Hematopoietic multipotent progenitor cell (in vitro differentiated cells): ENCODE results near the gene FAM216A. TPM values are rescaled to one million over a fixed set of nuclear protein-coding genes. Genes with fewer than 3 reads are reported as not detected.
A peak's percentile ranks its signal among the peaks of the same experiment; 100 is the strongest.
"Not testable (repeated sequence)": the region's sequence is repeated elsewhere in the genome, so short reads cannot be mapped to it uniquely, and the experiment has no call there.

ENCODE experiments used
- DNase-seq, 3 donors: peaks; one replicate each; pipeline ENCODE4 v3.0.0-alpha.2; 2011 to 2015; ENCODE audit warnings: low read depth in 2 of 3, low spot score in 2 of 3
- total RNA-seq: library from RNA; depleted of rRNA; stranded (reverse); fragments of >200 nt; gene quantifications from one replicate; pipeline ENCODE4 v1.2.3, GENCODE V29; 2012

The FAM216A gene, protein sequence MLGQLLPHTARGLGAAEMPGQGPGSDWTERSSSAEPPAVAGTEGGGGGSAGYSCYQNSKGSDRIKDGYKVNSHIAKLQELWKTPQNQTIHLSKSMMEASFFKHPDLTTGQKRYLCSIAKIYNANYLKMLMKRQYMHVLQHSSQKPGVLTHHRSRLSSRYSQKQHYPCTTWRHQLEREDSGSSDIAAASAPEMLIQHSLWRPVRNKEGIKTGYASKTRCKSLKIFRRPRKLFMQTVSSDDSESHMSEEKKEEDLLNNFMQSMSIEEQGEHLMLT
- 39.9 TPM for total RNA-seq

DNA sequence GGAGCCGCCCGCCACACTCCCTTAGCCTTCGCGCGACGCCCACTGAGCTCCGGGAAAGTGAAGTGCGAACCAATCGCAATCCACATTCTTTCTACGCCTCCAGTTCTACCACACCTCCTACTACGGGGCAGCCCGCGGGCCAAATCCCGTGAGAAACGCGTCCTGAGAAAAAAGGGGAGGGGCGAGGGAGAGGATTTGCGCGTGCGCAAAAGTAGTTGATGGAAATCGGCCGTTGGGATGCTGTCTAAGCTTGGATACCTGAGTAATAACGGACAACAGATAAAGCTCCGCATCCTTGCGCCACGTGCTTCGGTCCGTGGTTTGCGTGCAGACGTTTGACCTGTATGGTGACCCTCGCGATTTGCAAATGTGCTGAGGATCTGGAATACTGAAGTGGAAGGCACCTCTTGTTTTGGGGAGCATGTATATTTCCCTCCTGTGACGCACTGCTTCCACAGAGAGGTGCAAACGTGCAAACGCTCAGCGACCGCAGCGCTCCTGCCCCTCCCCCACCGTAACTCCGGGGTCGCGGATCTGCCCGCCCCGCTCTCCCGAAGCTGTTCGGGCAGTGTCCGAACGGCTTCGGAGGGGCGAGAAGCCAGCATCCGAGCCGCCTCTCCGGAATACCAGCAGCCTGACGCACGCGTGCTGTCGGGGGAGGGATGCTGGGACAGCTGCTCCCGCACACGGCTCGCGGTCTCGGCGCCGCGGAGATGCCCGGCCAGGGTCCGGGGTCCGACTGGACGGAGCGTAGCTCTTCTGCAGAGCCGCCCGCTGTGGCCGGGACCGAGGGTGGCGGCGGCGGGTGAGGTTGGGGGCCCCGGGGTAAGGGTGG, at the start of gene FAM216A, which contains the start of gene GPN3:
Gene FAM216A (plus strand): TSS at position 632 of the 835 bp plus-strand sequence. CDS start 31 bp downstream, at position 663.
Gene GPN3 (minus strand): TSS at position 44 of the 835 bp plus-strand sequence. CDS start 54 bp downstream, outside the sequence.
- DNase-seq = peak; percentile 85 to 99 (median 98)

DNA sequence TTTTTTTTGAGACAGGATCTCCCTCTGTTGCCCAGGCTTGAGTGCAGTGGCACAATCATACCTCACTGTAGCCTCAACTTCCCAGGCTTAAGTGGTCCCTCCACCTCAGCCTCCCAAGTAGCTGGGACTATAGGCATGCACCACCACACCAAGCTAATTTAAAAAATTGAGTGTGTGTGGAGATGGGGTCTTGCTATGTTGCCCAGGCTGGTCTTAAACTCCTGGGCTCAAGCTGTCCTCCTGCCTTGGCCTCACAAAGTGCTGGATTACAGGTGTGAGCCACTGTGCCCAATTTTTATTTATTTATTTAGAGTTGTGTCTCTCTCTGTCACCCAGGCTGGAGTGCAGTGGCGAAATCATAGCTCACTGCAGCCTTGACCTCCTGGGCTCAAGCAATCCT, 48.0 kb upstream of the FAM216A start:
- not testable (repeated sequence) for DNase-seq

DNA sequence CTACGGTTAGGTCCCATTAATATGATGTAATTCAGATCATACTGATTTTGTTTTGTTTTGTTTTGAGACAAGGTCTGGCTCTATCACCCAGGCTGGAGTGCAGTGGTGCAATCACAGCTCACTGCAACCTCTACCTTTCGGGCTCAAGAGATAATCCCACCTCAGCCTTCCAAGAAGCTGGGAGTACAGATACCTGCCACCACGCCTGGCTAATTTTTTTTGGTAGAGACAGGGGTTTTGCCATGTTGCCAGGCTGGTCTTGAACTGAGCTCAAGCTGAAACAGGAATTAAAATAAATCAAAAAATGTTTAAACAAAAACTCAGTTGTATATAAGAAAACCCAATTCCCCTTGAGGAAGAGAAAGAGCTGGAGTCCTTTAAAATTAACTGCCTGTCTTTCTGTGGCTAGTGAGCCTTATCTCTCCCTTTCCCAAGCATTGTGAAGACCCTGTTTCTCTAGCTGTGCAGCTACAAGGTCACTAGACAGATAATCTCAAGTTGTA, 47.4 kb upstream of the FAM216A start:
- DNase-seq = no peak

DNA sequence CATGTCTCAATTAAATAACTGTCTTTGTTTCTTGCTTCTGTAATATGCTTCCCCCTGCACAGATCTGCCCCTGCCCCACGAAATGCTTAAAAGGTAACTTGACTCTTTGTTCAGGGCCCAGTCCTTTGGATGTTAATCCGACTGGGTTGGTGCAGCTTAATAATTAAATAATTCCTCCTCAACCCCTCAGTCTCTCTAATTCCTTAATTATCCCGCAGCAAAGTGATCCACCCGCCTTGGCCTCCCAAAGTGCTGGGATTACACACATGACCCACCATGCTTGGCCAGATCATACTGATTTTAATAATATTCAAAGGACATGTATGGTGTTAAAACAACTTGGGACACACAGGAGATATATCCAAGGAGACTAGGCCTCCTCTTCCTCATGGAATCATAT, 46.9 kb upstream of the FAM216A start:
- DNase-seq = no peak

DNA sequence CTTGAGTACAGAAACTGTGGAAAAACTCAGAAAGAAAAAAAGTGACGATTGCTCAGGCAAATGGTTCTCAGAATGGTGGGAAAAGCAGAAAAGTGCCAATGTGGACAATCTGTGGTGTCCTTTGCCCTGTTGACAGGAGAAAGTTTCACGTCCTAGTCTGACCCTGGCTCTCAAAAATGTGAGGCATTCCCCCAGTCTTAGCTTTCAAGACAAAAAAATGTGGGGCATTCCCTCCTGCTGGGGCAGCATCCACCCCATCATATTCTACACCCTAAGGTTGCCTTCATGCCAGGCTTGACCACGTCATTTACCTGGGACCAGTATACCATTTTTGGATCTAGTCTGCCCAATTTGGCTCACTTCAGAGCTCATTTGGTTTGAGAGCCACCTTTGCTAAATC, 44.4 kb upstream of the FAM216A start:
- DNase-seq = no peak

DNA sequence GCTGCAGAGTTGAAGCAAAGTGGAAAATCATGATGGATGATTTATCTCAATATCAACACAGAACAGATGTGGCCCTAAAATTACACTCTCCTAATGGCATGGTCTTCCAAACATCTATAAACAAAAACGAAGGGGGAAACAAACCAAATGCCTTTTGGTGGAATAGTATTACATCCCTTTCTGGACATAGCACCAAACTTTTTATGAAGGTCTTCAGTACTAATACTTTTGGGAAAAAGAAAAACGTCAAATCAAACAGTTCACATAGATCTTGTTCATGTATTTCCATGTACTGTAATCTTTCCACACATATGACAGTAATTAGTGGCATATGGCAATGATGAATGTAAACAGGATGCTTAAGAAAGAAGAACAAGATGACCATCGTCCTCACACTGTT, 42.2 kb upstream of the FAM216A start:
- no peak for DNase-seq

DNA sequence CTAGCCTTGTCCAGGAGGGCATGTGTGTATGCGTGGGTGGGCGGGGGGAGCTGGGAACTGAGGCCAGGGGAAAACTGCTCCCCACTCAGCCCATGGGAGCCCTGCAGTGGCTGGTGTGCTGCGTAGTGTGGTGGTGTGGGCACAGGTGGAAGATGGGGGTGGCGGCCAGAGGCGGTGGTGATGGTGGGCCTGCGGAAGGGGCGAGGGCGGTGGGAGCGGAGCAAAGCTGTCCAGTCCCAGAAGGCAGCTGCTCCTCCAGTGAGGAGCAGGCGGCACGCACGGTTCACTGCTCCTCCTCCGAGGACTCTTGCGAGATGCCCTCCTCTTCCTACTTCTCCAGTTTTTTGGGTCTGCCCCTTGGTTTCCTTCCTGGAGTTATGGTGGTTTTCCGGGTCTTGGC, 39.0 kb upstream of the FAM216A start:
- not testable (repeated sequence) for DNase-seq

DNA sequence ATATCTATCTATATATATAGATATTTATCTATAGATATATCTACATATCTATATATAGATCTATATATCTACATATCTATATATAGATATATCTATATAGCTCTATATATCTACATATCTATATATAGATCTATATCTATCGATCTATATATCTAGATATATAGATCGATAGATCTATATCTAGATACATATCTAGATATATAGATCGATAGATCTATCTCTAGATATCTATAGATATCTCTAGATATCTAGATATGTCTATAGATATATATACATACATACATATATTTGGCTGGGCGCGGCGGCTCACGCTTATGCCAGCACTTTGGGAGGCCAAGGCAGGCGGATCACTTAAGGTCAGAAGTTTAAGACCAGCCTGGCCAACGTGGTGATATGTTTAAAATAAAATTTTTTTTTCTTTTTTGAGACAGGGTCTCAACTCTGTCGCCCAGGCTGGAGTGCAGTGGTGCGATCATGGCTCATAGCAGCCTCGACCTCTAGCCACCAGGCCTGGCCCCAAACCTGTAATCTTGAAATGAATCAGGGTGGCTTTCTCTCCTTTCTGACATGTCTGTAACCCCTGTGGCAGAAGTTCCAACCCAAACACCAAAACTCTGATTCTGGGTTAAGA, 36.6 kb upstream of the FAM216A start:
- no peak for DNase-seq

DNA sequence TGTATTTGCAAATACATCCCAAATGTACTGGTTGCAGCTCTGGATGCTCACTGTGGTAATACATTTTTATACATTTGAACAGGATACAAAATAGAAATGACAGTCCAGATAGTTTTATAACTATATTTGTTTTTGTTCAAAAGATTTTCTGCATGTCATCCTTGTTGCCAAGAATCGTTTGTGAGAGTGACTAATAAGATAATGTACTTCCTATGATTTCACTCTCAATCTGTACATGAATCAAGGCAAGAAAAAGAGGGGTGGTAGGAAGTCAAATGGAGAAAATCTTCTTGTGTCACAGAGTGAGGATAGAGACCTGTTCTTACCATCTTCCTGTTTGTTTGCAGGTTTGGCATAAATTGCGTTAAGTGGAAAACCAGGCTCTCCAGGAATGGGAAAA, 32.4 kb upstream of the FAM216A start:
- DNase-seq = no peak

DNA sequence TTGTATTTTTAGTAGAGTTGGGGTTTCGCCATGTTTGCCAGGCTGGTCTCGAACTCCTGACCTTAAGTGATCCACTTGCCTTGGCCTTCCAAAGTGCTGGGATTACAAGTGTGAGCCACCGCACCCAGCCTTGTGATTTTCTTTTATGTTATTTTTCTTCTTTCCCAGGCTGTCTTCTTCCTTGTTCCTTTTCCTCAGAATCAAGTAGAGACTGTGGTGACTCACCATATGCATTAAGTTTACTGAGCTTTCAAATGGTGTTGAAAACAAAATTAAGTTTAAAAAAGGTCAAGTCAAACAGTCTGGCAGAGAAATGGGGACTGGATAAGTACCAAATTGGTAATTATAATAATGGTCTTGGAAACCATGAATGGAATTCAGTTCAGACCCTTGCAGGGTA, 24.2 kb upstream of the FAM216A start:
- DNase-seq = no peak

DNA sequence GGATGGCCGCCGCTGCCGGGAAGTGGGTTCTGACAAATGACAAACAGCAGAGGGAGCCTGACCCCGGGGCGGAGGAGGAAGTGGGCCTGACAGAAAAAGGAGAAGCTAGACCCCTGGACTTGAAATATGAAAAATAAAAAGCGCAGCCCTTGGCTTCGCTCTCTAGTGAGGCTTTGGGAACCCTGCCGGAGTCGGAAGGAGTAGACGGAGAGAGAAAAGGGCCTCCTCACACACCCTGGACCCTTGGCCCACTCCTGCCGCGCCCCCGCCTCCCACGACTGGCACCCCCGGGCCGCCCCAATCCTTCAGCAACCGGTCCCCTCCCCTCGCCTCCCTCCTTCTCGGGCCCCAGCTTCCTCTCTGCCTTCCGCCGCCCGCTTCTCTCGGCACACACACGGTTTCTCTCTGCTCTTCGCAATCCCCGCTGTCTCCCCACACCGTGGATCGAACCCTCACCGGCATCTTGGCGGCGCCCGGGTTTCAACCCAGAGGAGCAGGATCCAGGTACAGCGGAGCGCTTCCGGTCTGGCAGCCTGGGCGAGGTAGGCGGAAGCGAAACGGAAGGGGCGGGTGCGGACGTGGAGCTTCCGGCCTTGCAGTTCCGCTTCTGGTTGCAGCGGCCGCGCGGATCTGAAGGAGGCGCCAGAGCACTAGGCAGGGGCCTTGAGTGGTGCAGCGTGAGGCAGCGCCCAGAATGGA, 18.7 kb upstream of the FAM216A start, which contains the start of gene ARPC3:
Gene ARPC3 (minus strand): TSS at position 539 of the 699 bp plus-strand sequence. CDS start 77 bp downstream, at position 462.
- peak; percentile 83 to 97 (median 96) for DNase-seq

DNA sequence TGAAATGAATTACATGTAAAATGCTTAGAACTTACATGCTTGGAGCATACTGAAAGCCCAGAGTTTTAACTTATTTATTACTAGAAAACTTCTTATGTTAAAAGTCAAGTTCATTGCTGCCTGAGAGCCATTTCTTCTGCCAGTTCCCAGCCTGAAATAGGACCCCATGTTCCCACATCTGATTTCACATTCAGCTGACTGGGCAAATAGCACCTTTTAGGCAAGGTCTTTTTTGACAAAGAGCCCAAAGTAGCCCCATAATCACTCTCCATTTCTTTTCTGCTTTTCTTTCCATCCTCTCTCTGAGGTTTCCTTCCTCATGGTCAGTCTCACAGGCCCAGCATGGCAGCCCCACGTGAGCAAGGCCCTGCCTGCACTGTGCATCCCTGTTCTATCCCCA, 17.4 kb upstream of the FAM216A start:
- no peak for DNase-seq

DNA sequence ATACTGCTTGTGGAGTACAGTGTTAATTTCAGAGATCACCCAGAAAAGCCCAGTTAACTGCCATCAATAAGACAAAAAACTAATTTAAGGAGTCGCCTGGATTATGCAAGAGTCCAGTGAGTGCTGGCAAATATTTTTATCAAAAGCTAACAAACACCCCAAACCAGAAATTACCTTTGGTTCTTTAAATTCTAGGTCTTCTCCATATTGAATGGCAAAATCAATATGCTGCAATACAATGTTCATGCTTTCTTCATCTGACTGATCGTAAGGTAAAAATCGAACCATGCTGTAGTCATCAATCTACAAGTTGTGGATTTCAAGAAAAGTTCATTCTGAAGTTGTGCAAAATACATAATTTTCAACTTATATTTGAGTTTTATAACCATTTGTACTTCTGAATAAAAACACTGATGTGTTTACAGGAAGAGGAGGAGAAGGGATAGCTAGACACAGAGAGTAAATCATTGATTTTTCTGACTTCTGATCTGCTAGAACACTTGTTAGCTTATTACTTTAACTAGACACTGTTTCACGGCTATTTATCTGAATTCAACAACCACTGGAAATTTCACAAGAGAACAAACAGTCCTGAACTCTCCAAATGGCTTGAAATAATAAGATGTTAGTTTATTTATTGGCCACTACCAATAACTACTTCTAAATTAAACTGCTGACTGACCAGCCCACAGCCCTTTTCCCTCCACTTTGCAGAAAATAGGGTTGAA, 14.9 kb upstream of the FAM216A start:
- DNase-seq = no peak

DNA sequence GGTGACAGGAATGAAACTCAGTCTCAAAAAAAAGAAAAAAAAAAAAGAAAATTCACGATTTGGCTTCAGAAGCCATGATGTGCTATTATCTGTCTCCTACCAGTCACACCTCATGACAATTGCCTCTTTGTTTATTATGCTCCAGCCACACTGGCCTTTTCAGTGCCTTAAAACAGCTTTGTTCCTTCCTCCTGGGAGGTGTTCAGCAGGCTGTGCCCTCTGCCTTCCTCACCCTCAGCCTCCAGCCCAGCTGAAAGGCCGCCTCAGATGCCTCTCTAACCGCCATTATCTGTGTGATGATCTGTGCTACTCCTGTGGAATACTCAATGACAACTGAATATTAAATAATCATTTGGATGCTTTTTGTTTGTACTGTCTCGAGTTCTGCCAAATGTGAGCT, 9.9 kb upstream of the FAM216A start:
- no peak for DNase-seq

DNA sequence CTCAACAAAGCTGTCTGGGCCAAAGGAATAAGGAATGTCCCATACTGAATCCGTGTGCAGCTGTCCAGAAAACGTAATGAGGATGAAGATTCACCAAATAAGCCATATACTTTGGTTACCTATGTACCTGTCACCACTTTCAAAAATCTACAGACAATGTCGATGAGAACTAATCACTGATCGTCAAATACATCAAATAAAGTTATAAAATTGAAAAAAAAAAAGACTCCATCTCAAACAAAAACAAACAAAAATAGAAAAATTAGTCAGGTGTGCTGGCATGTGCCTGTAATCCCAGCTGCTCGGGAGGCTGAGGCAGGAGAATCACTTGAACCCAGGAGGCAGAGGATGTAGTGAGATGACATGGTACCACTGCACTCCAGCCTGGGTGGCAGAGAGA, 7.5 kb upstream of the FAM216A start:
- not testable (repeated sequence) for DNase-seq

DNA sequence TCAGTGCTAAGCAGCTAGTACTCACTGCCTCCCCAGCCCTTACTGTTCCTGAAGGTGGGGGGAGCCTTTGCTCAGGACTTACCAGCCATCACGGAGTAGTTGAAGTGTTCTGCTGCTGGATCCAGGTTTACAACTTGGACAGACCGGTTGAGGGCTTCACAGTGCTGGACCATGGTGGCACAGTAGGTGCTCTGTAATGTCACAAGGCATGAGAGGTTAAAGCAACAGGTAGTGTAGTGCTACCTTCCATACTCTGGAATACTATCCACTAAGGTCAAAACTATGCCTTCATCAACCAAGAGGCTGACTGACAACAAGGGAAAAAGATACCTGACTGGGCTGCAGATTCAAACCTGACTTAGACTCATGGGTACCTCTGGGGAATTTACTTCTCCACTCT, 3.6 kb upstream of the FAM216A start:
- DNase-seq = no peak

DNA sequence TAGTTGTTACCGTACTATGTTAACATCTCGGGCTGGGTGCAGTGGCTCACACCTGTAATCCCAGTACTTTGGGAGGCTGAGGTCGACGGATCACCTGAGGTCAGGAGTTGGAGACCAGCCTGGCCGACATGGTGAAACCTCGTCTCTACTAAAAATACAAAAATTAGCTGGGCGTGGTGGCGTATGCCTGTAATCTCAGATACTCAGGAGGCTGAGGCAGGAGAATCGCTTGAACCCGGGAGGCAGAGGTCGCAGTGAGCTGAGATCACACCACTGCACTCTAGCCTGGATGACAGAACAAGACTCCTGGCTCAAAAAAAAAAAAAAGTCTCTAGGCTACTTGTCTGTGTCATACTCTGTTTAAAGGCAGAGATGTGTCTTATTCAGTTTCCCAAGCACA, 2.9 kb upstream of the FAM216A start:
- DNase-seq = not testable (repeated sequence)

DNA sequence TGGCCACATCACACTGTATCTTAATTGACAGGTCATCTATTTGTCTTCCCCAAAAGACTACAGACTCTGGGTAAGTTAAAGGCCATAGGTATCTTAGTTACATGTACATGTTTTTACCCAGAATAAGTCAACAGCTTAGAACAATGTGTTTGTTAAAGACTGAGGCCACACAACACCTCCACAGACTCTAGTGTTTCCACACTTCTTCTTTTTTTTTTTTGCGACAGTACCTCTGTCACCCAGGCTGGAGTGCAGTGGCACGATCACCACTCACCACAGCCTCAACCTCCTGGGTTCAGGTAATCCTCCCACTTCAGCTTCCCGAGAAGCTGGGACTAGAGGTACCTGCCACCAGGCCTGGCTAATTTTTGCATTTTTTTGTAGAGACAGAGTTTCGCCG, 1.9 kb upstream of the FAM216A start:
- no peak for DNase-seq

DNA sequence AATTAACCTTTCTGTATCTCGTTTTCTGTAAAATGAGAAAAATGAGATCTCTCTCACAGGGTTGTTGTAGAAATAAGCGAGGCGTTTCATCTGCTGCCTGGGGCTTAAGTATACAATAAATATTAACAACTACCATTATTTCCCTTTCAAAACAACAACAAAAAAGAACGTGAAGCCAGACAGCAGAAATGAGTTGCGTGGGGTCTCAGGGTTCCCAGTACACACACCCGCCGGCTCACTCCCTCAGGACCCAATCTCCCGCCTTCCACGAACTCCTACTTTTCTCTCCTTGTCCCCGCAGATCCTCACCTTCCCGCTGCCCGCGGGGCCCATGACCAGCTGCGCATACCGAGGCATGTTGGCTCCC, 815 bp upstream of the FAM216A start:
- DNase-seq = no peak

DNA sequence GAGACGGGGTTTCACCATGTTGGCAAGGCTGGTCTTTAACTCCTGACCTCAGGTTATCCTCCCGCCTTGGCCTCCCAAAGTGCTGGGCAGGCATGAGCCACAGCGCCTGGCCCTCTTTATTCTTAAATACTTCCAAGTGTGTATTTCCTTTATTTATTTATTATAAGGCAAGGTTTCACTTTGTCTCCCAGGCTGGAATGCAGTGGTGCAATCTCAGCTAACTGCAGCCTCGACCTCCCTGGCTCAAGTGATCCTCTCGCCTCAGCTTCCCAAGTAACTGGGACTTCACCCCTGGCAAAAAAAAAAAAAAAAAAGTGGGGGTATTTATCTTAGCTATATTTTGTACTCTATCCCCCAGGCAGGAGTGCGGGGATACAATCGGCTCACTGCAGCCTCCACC, 6.8 kb downstream of the FAM216A start:
- no peak for DNase-seq
